ENCODE results near the gene ZNF2. TPM values are rescaled to one million over a fixed set of nuclear protein-coding genes. Genes with fewer than 3 reads are reported as not detected.

Gene ZNF2
- total and polyA plus RNA-seq, 2 donors (not counting 1 experiment from before 2014, with no cell fraction given), result 2.9 to 7.2 TPM

GRCh38 chr2:95207111-95207961 lies 41.7 kb downstream of the ZNF2 start, which contains the start of gene ZNF892:
Gene ZNF892, plus strand, starts transcription at chr2:95207521. Its CDS starts 295 bp downstream, at chr2:95207816.
- Histone ChIP-seq H3K27me3 (replicated peaks in 1 of 4; ENCODE audit: control extremely low read depth in 1 of 4, control insufficient read depth in 3 of 4, insufficient read depth in 4 of 4, low read length in 3 of 4) (no peaks in the 10 kb centered on the region), H3K4me2 (replicated peaks; ENCODE audit: low read depth, low read length, poor library complexity, severe bottlenecking) (peak within 1 kb of the TSS; percentile 89), H3K9me3 (ENCODE audit: control extremely low read depth in 1 of 3, control insufficient read depth in 2 of 3, insufficient read depth in 1 of 3, low read length in 2 of 3) (peaks cover 3 to 15% (median 4%) of the 10 kb centered on the region in 3 donors), H3K79me2 (ENCODE audit: control insufficient read depth, insufficient read depth, low read length) (peaks cover 14% of the 10 kb centered on the region), H3K4me1 (ENCODE audit: control insufficient read depth in 2 of 2, insufficient read depth in 2 of 2, low read length in 2 of 2) (peaks cover 10 to 16% of the 10 kb centered on the region in 2 donors), H3K4me3 (ENCODE audit: control extremely low read depth in 1 of 5, extremely low read depth in 1 of 5, insufficient read depth in 1 of 5, low read depth in 2 of 5, low read length in 4 of 5) (peak within 1 kb of the TSS; percentile 51 to 94 (median 78)), H4K20me1 (ENCODE audit: control insufficient read depth, insufficient read depth, low read length, poor library complexity, severe bottlenecking) (no peaks in the 10 kb centered on the region), H3K9ac (ENCODE audit: low read length) (peak within 1 kb of the TSS; percentile 93), H3K27ac (ENCODE audit: low read length in 2 of 2) (peak within 1 kb of the TSS; percentile 66 to 89), H2AFZ (ENCODE audit: insufficient read depth, low read depth, low read length, poor library complexity, severe bottlenecking) (peak within 1 kb of the TSS; percentile 97), H3K36me3 (replicated peaks in 1 of 2; ENCODE audit: control extremely low read depth in 1 of 2, control insufficient read depth in 1 of 2, extremely low read depth in 1 of 2, insufficient read depth in 2 of 2, low read length in 1 of 2) (peaks cover 3 to 22% of the 10 kb centered on the region in 2 experiments)
- 2% methylated on average over 72 of the region's 74 CpGs for WGBS (ENCODE audit: insufficient coverage)
- peak within 1 kb of the TSS; percentile 86 for H3K27ac Mint-ChIP-seq
- intact Hi-C loops (cut with micrococcal nuclease), result loop anchor here (1.0 to 2.0 kb wide), 5 partner anchors 15 to 131 kb away; partner anchors contain the start of genes ZNF2 and ZNF514
- H3K4me1 Mint-ChIP-seq, result peaks cover 16% of the 10 kb centered on the region
- ATAC-seq (ENCODE audit: low read depth) (peak; percentile 97), DNase-seq (peak; percentile 87)
- no peak for TF ChIP-seq EZH2 (IDR thresholded peaks at IDR 0.05; ENCODE audit: borderline replicate concordance, insufficient read depth, low read depth, low read length, poor library complexity, severe bottlenecking)
- TF ChIP-seq CTCF (IDR thresholded peaks at IDR 0.05), result peak; percentile 42
- H3K4me3 Mint-ChIP-seq, result peak within 1 kb of the TSS; percentile 96
- peaks cover 6% of the 10 kb centered on the region for H3K9me3 Mint-ChIP-seq (ENCODE audit: insufficient read depth)
- ChIA-PET CTCF (no interaction called here), POLR2A (interaction anchor here (0.6 kb wide), 1 partner anchor 94 kb away, joined by 8 read pairs; no protein-coding TSS in a partner anchor)
- no peaks in the 10 kb centered on the region for H3K27me3 Mint-ChIP-seq

GRCh38 chr2:95208106-95208505 lies 42.5 kb downstream of the ZNF2 start:
- peaks cover 10 to 16% of the 10 kb centered on the region in 2 donors for H3K4me1 ChIP-seq (ENCODE audit: control insufficient read depth in 2 of 2, insufficient read depth in 2 of 2, low read length in 2 of 2)
- peaks cover 14% of the 10 kb centered on the region for H3K79me2 ChIP-seq (ENCODE audit: control insufficient read depth, insufficient read depth, low read length)
- DNase-seq, result no peak
- H3K27me3 Mint-ChIP-seq, result no peaks in the 10 kb centered on the region
- H3K9ac ChIP-seq (ENCODE audit: low read length), result peak overlapping the region; percentile 93
- 86% methylated on average over 4 of the region's 6 CpGs for WGBS (ENCODE audit: insufficient coverage)
- peak overlapping the region; percentile 97 for H2AFZ ChIP-seq (ENCODE audit: insufficient read depth, low read depth, low read length, poor library complexity, severe bottlenecking)
- no peaks in the 10 kb centered on the region for H4K20me1 ChIP-seq (ENCODE audit: control insufficient read depth, insufficient read depth, low read length, poor library complexity, severe bottlenecking)
- no peak overlapping the region for H3K27ac ChIP-seq (ENCODE audit: low read length in 2 of 2)
- H3K4me3 ChIP-seq (ENCODE audit: control extremely low read depth in 1 of 5, extremely low read depth in 1 of 5, insufficient read depth in 1 of 5, low read depth in 2 of 5, low read length in 4 of 5), result peak overlapping the region in 4 of 5 experiments; percentile 74 to 94 (median 82)
- peak overlapping the region; percentile 89 for H3K4me2 ChIP-seq (replicated peaks; ENCODE audit: low read depth, low read length, poor library complexity, severe bottlenecking)
- H3K9me3 Mint-ChIP-seq (ENCODE audit: insufficient read depth), result peaks cover 10% of the 10 kb centered on the region
- CTCF ChIA-PET, result no interaction called here
- H3K27ac Mint-ChIP-seq, result peak overlapping the region; percentile 86
- TF ChIP-seq CTCF (IDR thresholded peaks at IDR 0.05), result no peak
- no peak for TF ChIP-seq EZH2 (IDR thresholded peaks at IDR 0.05; ENCODE audit: borderline replicate concordance, insufficient read depth, low read depth, low read length, poor library complexity, severe bottlenecking)
- intact Hi-C loops (cut with micrococcal nuclease), result no loop called here
- POLR2A ChIA-PET, result no interaction called here
- peaks cover 4 to 23% (median 11%) of the 10 kb centered on the region in 3 donors for H3K9me3 ChIP-seq (ENCODE audit: control extremely low read depth in 1 of 3, control insufficient read depth in 2 of 3, insufficient read depth in 1 of 3, low read length in 2 of 3)
- no peaks in the 10 kb centered on the region for H3K27me3 ChIP-seq (replicated peaks in 1 of 4; ENCODE audit: control extremely low read depth in 1 of 4, control insufficient read depth in 3 of 4, insufficient read depth in 4 of 4, low read length in 3 of 4)
- peaks cover 4 to 29% of the 10 kb centered on the region in 2 experiments for H3K36me3 ChIP-seq (replicated peaks in 1 of 2; ENCODE audit: control extremely low read depth in 1 of 2, control insufficient read depth in 1 of 2, extremely low read depth in 1 of 2, insufficient read depth in 2 of 2, low read length in 1 of 2)
- H3K4me1 Mint-ChIP-seq, result peaks cover 16% of the 10 kb centered on the region
- no peak for ATAC-seq (ENCODE audit: low read depth)
- peak overlapping the region; percentile 96 for H3K4me3 Mint-ChIP-seq

Measured in B cell (primary cell).